MM.1S (cell line): ENCODE measurements around the gene FGD4.

Source experiments
- DNase-seq: peaks from one replicate; pipeline ENCODE4 v3.0.0-alpha.2; 2015
- H2AFZ ChIP-seq: fragments of 300-600 bp; sonication (generic); 2 replicates; pipeline ENCODE4 v1.6.0; 2016; ENCODE audit warnings: antibody characterized with exemption, low read length
- H3F3A ChIP-seq: fragments of 300-600 bp; sonication (generic); 2 replicates; pipeline ENCODE4 v1.6.1; 2016; ENCODE audit warnings: mild to moderate bottlenecking, antibody characterized with exemption, low read length, moderate library complexity, mixed read lengths; ENCODE audit not compliant: insufficient read depth
- H3K27ac ChIP-seq: fragments of 300-600 bp; sonication (generic); 2 replicates; pipeline ENCODE4 v1.5.1; 2016; ENCODE audit warnings: mild to moderate bottlenecking, low read length
- H3K27me3 ChIP-seq: fragments of 300-600 bp; sonication (generic); replicated peaks from 2 replicates; pipeline ENCODE4 v1.6.0; 2016; ENCODE audit warnings: low read length; ENCODE audit not compliant: insufficient read depth
- H3K36me3 ChIP-seq: fragments of 300-600 bp; sonication (generic); replicated peaks from 2 replicates; pipeline ENCODE4 v1.6.1; 2016; ENCODE audit warnings: mild to moderate bottlenecking, low read length, mixed read lengths; ENCODE audit not compliant: insufficient read depth
- H3K4me1 ChIP-seq: fragments of 300-600 bp; sonication (generic); 2 replicates; pipeline ENCODE4 v1.6.1; 2016; ENCODE audit warnings: low read length, mixed read lengths
- H3K4me2 ChIP-seq: fragments of 300-600 bp; sonication (generic); 2 replicates; pipeline ENCODE4 v1.6.0; 2016; ENCODE audit warnings: low read depth, low read length
- H3K4me3 ChIP-seq: fragments of 300-600 bp; sonication (generic); 2 replicates; pipeline ENCODE4 v1.5.1; 2016; ENCODE audit warnings: low read length, mixed read lengths
- H3K79me2 ChIP-seq: fragments of 300-600 bp; sonication (generic); 2 replicates; pipeline ENCODE4 v1.6.1; 2016; ENCODE audit warnings: mixed run types, low read length, mixed read lengths
- H3K9ac ChIP-seq: fragments of 300-600 bp; sonication (generic); 2 replicates; pipeline ENCODE4 v1.6.1; 2016; ENCODE audit warnings: low read length, mixed read lengths
- H3K9me2 ChIP-seq: fragments of 300-600 bp; sonication (generic); replicated peaks from 2 replicates; pipeline ENCODE4 v1.6.1; 2016; ENCODE audit warnings: mild to moderate bottlenecking, low read length, mixed read lengths; ENCODE audit not compliant: insufficient read depth
- H3K9me3 ChIP-seq: fragments of 300-600 bp; sonication (generic); replicated peaks from 2 replicates; pipeline ENCODE4 v1.6.1; 2016; ENCODE audit warnings: mild to moderate bottlenecking, low read length, mixed read lengths; ENCODE audit not compliant: insufficient read depth
- H4K20me1 ChIP-seq: fragments of 300-600 bp; sonication (generic); 2 replicates; pipeline ENCODE4 v1.6.1; 2016; ENCODE audit warnings: mild to moderate bottlenecking, low read length, moderate library complexity, mixed read lengths; ENCODE audit not compliant: insufficient read depth
- CTCF ChIP-seq: fragments of 300-600 bp; sonication (generic); IDR thresholded peaks from 2 replicates; pipeline ENCODE4 v1.5.1; 2016; ENCODE audit warnings: antibody characterized with exemption, low read length, mixed read lengths
- EZH2 ChIP-seq: fragments of 300-600 bp; sonication (generic); optimal IDR thresholded peaks from 2 replicates; pipeline ENCODE3; 2017; ENCODE audit warnings: low read depth, mild to moderate bottlenecking, antibody characterized with exemption, low read length, mixed read lengths
- EZH2phosphoT487 ChIP-seq: fragments of 300-600 bp; sonication (generic); IDR thresholded peaks from 2 replicates; pipeline ENCODE4 v1.6.1; 2018; ENCODE audit warnings: antibody characterized with exemption, low read length

FGD4 gene

GRCh38 chr12:32440120-32440865 lies 40.9 kb downstream of the FGD4 start:
- no peak for DNase-seq
- Histone ChIP-seq H4K20me1 (no peaks in the 10 kb centered on the region), H3K9me2 (no peaks in the 10 kb centered on the region), H3K4me1 (no peaks in the 10 kb centered on the region), H3K4me2 (no peak overlapping the region), H2AFZ (no peak overlapping the region), H3K79me2 (no peaks in the 10 kb centered on the region), H3K9ac (no peak overlapping the region), H3K36me3 (no peaks in the 10 kb centered on the region), H3K27me3 (no peaks in the 10 kb centered on the region), H3K27ac (no peak overlapping the region), H3K4me3 (no peak overlapping the region), H3F3A (no peaks in the 10 kb centered on the region), H3K9me3 (no peaks in the 10 kb centered on the region)
- no peak for TF ChIP-seq EZH2

DNA sequence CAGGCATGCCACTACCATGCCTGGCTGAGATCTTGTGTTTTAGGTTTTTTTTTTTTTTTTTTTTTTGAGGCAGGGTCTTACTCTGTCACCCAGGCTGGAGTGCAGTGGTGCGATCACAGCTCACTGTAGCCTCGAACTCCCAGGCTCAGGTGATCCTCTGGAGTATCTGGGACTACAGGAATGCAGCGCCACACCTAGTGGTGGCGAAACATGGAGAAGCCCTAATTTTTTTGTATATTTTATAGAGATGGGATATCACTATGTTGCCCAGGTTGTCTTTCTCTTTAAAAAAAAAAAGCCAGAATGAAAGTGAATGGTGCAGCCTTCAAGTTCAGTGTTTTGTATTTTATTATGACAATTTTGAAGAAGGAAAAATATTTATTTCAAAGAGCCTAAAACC lies 44.1 kb downstream of the FGD4 start:
- Histone ChIP-seq H3K9ac (no peak overlapping the region), H3K4me1 (no peaks in the 10 kb centered on the region), H3K4me3 (no peak overlapping the region), H2AFZ (no peak overlapping the region), H3K9me2 (no peaks in the 10 kb centered on the region), H3K9me3 (no peaks in the 10 kb centered on the region), H3K27ac (no peak overlapping the region), H3K79me2 (no peaks in the 10 kb centered on the region), H3K4me2 (no peak overlapping the region), H3K36me3 (no peaks in the 10 kb centered on the region), H4K20me1 (no peaks in the 10 kb centered on the region), H3F3A (no peaks in the 10 kb centered on the region), H3K27me3 (no peaks in the 10 kb centered on the region)
- TF ChIP-seq EZH2phosphoT487 (no peak), CTCF (no peak), EZH2 (no peak)
- no peak for DNase-seq

DNA sequence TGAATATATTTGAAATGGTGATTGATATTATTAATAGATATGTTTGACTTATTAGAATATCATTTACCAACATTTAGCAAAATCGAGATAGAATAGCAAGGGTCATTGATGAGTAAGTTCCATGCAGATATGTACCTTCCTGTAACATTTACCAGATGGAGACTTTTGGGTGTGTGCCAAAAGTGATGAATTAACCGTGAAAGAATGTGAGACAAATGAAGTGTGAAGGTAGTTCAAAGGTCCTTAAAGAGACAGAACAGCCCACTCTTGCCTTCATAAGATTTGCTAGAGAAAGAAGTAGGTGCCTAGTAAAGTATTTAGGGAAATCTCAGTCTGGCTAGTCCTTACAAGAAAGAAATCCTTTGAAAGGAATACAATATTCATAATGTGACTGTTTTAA lies 45.5 kb downstream of the FGD4 start:
- Histone ChIP-seq H2AFZ (no peak overlapping the region), H3K9me2 (no peaks in the 10 kb centered on the region), H3K9me3 (no peaks in the 10 kb centered on the region), H4K20me1 (no peaks in the 10 kb centered on the region), H3K36me3 (no peaks in the 10 kb centered on the region), H3K9ac (no peak overlapping the region), H3F3A (no peaks in the 10 kb centered on the region), H3K27ac (no peak overlapping the region), H3K4me1 (no peaks in the 10 kb centered on the region), H3K4me2 (no peak overlapping the region), H3K4me3 (no peak overlapping the region), H3K27me3 (no peaks in the 10 kb centered on the region), H3K79me2 (no peaks in the 10 kb centered on the region)
- DNase-seq = no peak
- TF ChIP-seq EZH2 (no peak), EZH2phosphoT487 (no peak), CTCF (no peak)

DNA sequence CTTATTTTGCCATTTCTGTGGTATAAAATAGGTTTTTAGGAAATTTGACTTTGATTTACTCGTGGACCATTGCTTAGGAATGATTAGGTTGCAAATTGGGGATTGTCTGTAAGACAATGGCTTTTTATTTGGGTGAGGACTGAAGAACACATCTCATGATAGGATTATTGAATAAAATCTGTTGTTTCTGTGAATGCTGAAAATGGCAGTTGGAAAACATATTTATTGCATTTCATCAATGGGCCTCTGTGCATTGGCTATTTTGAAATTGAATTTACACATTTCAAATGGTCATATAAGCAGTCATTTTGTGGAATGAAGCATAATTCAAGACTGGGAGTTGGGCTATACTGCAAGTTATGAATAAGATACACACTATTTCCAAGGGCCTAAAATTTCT lies 46.0 kb downstream of the FGD4 start:
- Histone ChIP-seq H3F3A (no peaks in the 10 kb centered on the region), H3K27ac (no peak overlapping the region), H3K9me2 (no peaks in the 10 kb centered on the region), H3K27me3 (no peaks in the 10 kb centered on the region), H3K4me1 (no peaks in the 10 kb centered on the region), H3K4me2 (no peak overlapping the region), H3K79me2 (no peaks in the 10 kb centered on the region), H3K4me3 (no peak overlapping the region), H3K9ac (no peak overlapping the region), H2AFZ (no peak overlapping the region), H4K20me1 (no peaks in the 10 kb centered on the region), H3K9me3 (no peaks in the 10 kb centered on the region), H3K36me3 (no peaks in the 10 kb centered on the region)
- no peak for DNase-seq
- TF ChIP-seq CTCF = no peak
- no peak for TF ChIP-seq EZH2
- TF ChIP-seq EZH2phosphoT487 = no peak
